HL-60 (cell line): ENCODE measurements around the gene RTP3.
"Not testable (repeated sequence)": the region's sequence is repeated elsewhere in the genome, so short reads cannot be mapped to it uniquely, and the experiment has no call there.

Source experiments
- CTCF ChIP-seq: IDR thresholded peaks from one replicate; pipeline ENCODE4 v1.5.1; 2011; ENCODE audit warnings: low read length, control low read depth, inconsistent platforms; ENCODE audit not compliant: insufficient read depth
- REST ChIP-seq: IDR thresholded peaks from 2 replicates; pipeline ENCODE4 v1.6.1; 2012; ENCODE audit warnings: low read depth; ENCODE audit not compliant: insufficient replicate concordance

GRCh38 chr3:46538425-46538802 is 40.6 kb downstream of the RTP3 start:
- not testable (repeated sequence) for TF ChIP-seq CTCF, REST
